GM18502 (cell line): ENCODE measurements around the gene BHLHE40.
A peak's percentile ranks its signal among the peaks of the same experiment; 100 is the strongest.

Experiments used
- ATAC-seq: cut with Tn5 transposase; IDR thresholded peaks from one replicate; pipeline ENCODE4 v1.9.1; 2021; ENCODE audit warnings: mild to moderate bottlenecking; ENCODE audit not compliant: unreplicated experiment, poor library complexity

The BHLHE40 gene

GRCh38 chr3:4979428-4980228, at the start of gene BHLHE40:
Gene BHLHE40, plus strand, starts transcription at chr3:4979437. Its CDS starts 282 bp downstream, at chr3:4979719.
- ATAC-seq: peak; percentile 3

- no peak for ATAC-seq
Observed at GRCh38 chr3:4930501-4930900, 48.7 kb upstream of the BHLHE40 start.

GRCh38 chr3:4934050-4934449, 45.2 kb upstream of the BHLHE40 start:
- no peak for ATAC-seq

GRCh38 chr3:4935347-4935746, 43.9 kb upstream of the BHLHE40 start:
- ATAC-seq: peak; percentile 80

GRCh38 chr3:4936982-4937614, 42.1 kb upstream of the BHLHE40 start:
- ATAC-seq: peak; percentile 40

GRCh38 chr3:4938281-4938982, 40.8 kb upstream of the BHLHE40 start:
- no peak for ATAC-seq

- no peak for ATAC-seq
Observed at GRCh38 chr3:4939276-4939675, 40.0 kb upstream of the BHLHE40 start.

GRCh38 chr3:4940985-4941384, 38.3 kb upstream of the BHLHE40 start:
- ATAC-seq: no peak

GRCh38 chr3:4943549-4943948, 35.7 kb upstream of the BHLHE40 start:
- no peak for ATAC-seq

GRCh38 chr3:4945324-4945723, 33.9 kb upstream of the BHLHE40 start:
- no peak for ATAC-seq

GRCh38 chr3:4947028-4947427, 32.2 kb upstream of the BHLHE40 start:
- no peak for ATAC-seq

GRCh38 chr3:4948395-4948794, 30.8 kb upstream of the BHLHE40 start:
- ATAC-seq: no peak

- ATAC-seq: no peak
Observed at GRCh38 chr3:4949004-4949403, 30.2 kb upstream of the BHLHE40 start.

- no peak for ATAC-seq
Observed at GRCh38 chr3:4949659-4950058, 29.6 kb upstream of the BHLHE40 start.

- no peak for ATAC-seq
Observed at GRCh38 chr3:4950351-4950784, 28.9 kb upstream of the BHLHE40 start.

GRCh38 chr3:4950948-4951347, 28.3 kb upstream of the BHLHE40 start:
- no peak for ATAC-seq

GRCh38 chr3:4953119-4953518, 26.1 kb upstream of the BHLHE40 start:
- ATAC-seq: no peak

GRCh38 chr3:4954256-4955000, 24.8 kb upstream of the BHLHE40 start:
- no peak for ATAC-seq

- ATAC-seq: no peak
Observed at GRCh38 chr3:4956099-4956498, 23.1 kb upstream of the BHLHE40 start.

GRCh38 chr3:4956738-4957137, 22.5 kb upstream of the BHLHE40 start:
- no peak for ATAC-seq
